ENCODE data around the gene KRI1. TPM values are rescaled to one million over a fixed set of nuclear protein-coding genes. Genes with fewer than 3 reads are reported as not detected.
"Not testable (repeated sequence)": the region's sequence is repeated elsewhere in the genome, so short reads cannot be mapped to it uniquely, and the experiment has no call there.

The KRI1 gene
- total RNA-seq, 1 experiment from 2014 or later: 27.4 TPM

- no peaks in the 10 kb centered on the region for H3K9me3 Mint-ChIP-seq (ENCODE audit: unreplicated experiment)
- H3K27ac Mint-ChIP-seq (ENCODE audit: low read depth, unreplicated experiment): no peak overlapping the region
- peak; percentile 51 for DNase-seq (ENCODE audit: unreplicated experiment)
- intact Hi-C loops (cut with micrococcal nuclease): no loop called here
- H3K4me1 Mint-ChIP-seq (ENCODE audit: insufficient read depth, unreplicated experiment): peaks cover 7% of the 10 kb centered on the region
- ChIA-PET CTCF (interaction anchor here (0.9 to 1.5 kb wide), 6 partner anchors 29 to 112 kb away, joined by 4 to 7 read pairs (median 4); no protein-coding TSS in a partner anchor), POLR2A (interaction anchor here (0.5 to 1.2 kb wide), 9 partner anchors 12 to 408 kb away, joined by 3 to 5 read pairs (median 3); partner anchors contain the start of gene TMED1)
- no peak overlapping the region for H3K4me3 Mint-ChIP-seq (ENCODE audit: unreplicated experiment)
- BruUV-seq (replicated peaks): no TSS peak
- TF ChIP-seq, protein P1, sequence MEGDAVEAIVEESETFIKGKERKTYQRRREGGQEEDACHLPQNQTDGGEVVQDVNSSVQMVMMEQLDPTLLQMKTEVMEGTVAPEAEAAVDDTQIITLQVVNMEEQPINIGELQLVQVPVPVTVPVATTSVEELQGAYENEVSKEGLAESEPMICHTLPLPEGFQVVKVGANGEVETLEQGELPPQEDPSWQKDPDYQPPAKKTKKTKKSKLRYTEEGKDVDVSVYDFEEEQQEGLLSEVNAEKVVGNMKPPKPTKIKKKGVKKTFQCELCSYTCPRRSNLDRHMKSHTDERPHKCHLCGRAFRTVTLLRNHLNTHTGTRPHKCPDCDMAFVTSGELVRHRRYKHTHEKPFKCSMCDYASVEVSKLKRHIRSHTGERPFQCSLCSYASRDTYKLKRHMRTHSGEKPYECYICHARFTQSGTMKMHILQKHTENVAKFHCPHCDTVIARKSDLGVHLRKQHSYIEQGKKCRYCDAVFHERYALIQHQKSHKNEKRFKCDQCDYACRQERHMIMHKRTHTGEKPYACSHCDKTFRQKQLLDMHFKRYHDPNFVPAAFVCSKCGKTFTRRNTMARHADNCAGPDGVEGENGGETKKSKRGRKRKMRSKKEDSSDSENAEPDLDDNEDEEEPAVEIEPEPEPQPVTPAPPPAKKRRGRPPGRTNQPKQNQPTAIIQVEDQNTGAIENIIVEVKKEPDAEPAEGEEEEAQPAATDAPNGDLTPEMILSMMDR (IDR thresholded peaks at IDR 0.05; ENCODE audit: unreplicated experiment): no peak
- no peaks in the 10 kb centered on the region for H3K36me3 Mint-ChIP-seq (ENCODE audit: insufficient read depth, unreplicated experiment)
- H3K27me3 Mint-ChIP-seq (ENCODE audit: insufficient read depth, unreplicated experiment): peaks cover 10% of the 10 kb centered on the region
These were observed 30.2 kb downstream of the KRI1 start for GRCh38 chr19:10535613-10536012.

DNA sequence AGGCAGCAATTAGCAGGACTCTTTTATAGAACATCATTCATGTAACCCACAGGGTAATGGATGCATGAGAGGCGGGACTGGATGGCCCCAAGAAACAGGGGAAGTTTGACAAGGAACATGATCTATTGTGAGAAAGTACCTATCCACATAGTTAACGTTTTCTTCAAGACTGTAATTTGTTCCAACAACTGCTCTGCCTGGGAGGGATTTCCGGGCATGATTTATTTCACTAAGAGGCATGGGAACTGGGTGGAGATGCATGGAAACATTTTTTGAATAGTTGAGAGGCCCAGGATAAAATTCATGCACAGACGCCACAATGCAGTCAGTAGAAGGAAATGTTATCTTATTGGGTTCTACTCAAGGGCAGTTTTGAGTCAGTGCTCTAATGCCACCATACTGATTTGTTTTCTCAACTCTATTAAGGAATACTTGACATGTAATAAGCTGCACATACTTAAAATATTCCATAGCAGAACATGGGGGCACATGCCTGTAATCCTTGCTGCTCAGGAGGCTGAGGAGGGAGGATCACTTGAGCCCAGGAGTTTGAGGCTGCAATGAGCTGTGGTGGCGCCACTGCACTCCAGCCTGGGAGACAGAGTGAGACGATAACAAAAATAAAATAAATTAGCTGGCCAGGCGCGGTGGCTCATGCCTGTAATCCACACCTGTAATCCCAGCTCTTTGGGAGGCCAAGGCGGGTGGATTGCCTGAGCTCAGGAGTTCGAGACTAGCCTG lies 32.0 kb downstream of the KRI1 start:
- intact Hi-C loops (cut with micrococcal nuclease): no loop called here
- peaks cover 7% of the 10 kb centered on the region for H3K4me1 Mint-ChIP-seq (ENCODE audit: insufficient read depth, unreplicated experiment)
- no peaks in the 10 kb centered on the region for H3K9me3 Mint-ChIP-seq (ENCODE audit: unreplicated experiment)
- no peak for DNase-seq (ENCODE audit: unreplicated experiment)
- peak overlapping the region; percentile 51 for H3K27ac Mint-ChIP-seq (ENCODE audit: low read depth, unreplicated experiment)
- CTCF ChIA-PET: interaction anchor here (1.0 to 1.2 kb wide), 2 partner anchors 19 to 21 kb away, joined by 4 read pairs; no protein-coding TSS in a partner anchor
- POLR2A ChIA-PET: no interaction called here
- no TSS peak for BruUV-seq (replicated peaks)
- no peaks in the 10 kb centered on the region for H3K27me3 Mint-ChIP-seq (ENCODE audit: insufficient read depth, unreplicated experiment)
- H3K4me3 Mint-ChIP-seq (ENCODE audit: unreplicated experiment): no peak overlapping the region
- TF ChIP-seq, protein P1 (IDR thresholded peaks at IDR 0.05; ENCODE audit: unreplicated experiment): no peak
- no peaks in the 10 kb centered on the region for H3K36me3 Mint-ChIP-seq (ENCODE audit: insufficient read depth, unreplicated experiment)

GRCh38 chr19:10532457-10532856 lies 33.4 kb downstream of the KRI1 start:
- POLR2A ChIA-PET: interaction anchor here (1.8 kb wide), 1 partner anchor 24 kb away, joined by 5 read pairs; no protein-coding TSS in a partner anchor
- no peak for DNase-seq (ENCODE audit: unreplicated experiment)
- no TSS peak for BruUV-seq (replicated peaks)
- intact Hi-C loops (cut with micrococcal nuclease): no loop called here
- CTCF ChIA-PET: interaction anchor here (1.0 kb wide), 1 partner anchor 20 kb away, joined by 4 read pairs; no protein-coding TSS in a partner anchor
- Mint-ChIP-seq H3K36me3 (ENCODE audit: insufficient read depth, unreplicated experiment) (no peaks in the 10 kb centered on the region), H3K27me3 (ENCODE audit: insufficient read depth, unreplicated experiment) (no peaks in the 10 kb centered on the region), H3K27ac (ENCODE audit: low read depth, unreplicated experiment) (no peak overlapping the region), H3K9me3 (ENCODE audit: unreplicated experiment) (no peaks in the 10 kb centered on the region), H3K4me1 (ENCODE audit: insufficient read depth, unreplicated experiment) (peaks cover 7% of the 10 kb centered on the region), H3K4me3 (ENCODE audit: unreplicated experiment) (no peak overlapping the region)
- TF ChIP-seq, protein P1 (IDR thresholded peaks at IDR 0.05; ENCODE audit: unreplicated experiment): no peak

GRCh38 chr19:10526887-10527286 lies 38.9 kb downstream of the KRI1 start:
- BruUV-seq (replicated peaks); H3K36me3 Mint-ChIP-seq (ENCODE audit: insufficient read depth, unreplicated experiment); intact Hi-C loops (cut with micrococcal nuclease); H3K4me1 Mint-ChIP-seq (ENCODE audit: insufficient read depth, unreplicated experiment); POLR2A ChIA-PET; H3K27me3 Mint-ChIP-seq (ENCODE audit: insufficient read depth, unreplicated experiment); H3K4me3 Mint-ChIP-seq (ENCODE audit: unreplicated experiment); H3K27ac Mint-ChIP-seq (ENCODE audit: low read depth, unreplicated experiment); DNase-seq (ENCODE audit: unreplicated experiment); H3K9me3 Mint-ChIP-seq (ENCODE audit: unreplicated experiment): not testable (repeated sequence)
- CTCF ChIA-PET: interaction anchor here (0.9 kb wide), 1 partner anchor 19 kb away, joined by 3 read pairs; no protein-coding TSS in a partner anchor
